H1 (cell line): ENCODE data around the gene TMEM35B.

ENCODE experiments used
- EP300 ChIP-seq, 2 experiments: IDR thresholded peaks; 1 replicate in 1 of 2; 2 replicates in 1 of 2; pipeline ENCODE4 v1.6.1; 2011 to 2012; ENCODE audit warnings: low read depth in 2 of 2, low read length in 2 of 2, mild to moderate bottlenecking in 2 of 2, borderline replicate concordance in 1 of 2, inconsistent platforms in 1 of 2, moderate library complexity in 1 of 2
- JUN ChIP-seq: IDR thresholded peaks from 2 replicates; pipeline ENCODE4 v1.6.1; 2011; ENCODE audit warnings: low read depth, mild to moderate bottlenecking, improper control_type of control experiment, low read length
- NRF1 ChIP-seq: IDR thresholded peaks from 2 replicates; pipeline ENCODE4 v1.6.1; 2011; ENCODE audit warnings: mild to moderate bottlenecking, low read depth, low read length, improper control_type of control experiment
- POLR2A ChIP-seq, 2 experiments: IDR thresholded peaks; 1 replicate in 1 of 2; 2 replicates in 1 of 2; pipeline ENCODE4 v1.6.1; 2011; ENCODE audit warnings: low read depth in 2 of 2, low read length in 2 of 2, mild to moderate bottlenecking in 2 of 2; ENCODE audit errors: control extremely low read depth in 1 of 2
- POLR2AphosphoS5 ChIP-seq: IDR thresholded peaks from 2 replicates; pipeline ENCODE4 v1.6.1; 2011; ENCODE audit warnings: low read depth, low read length
- RFX5 ChIP-seq: IDR thresholded peaks from 2 replicates; pipeline ENCODE4 v1.6.1; 2011; ENCODE audit warnings: low read depth, low read length, improper control_type of control experiment, borderline replicate concordance
- SIRT6 ChIP-seq: IDR thresholded peaks from one replicate; pipeline ENCODE4 v1.7.1; 2012; ENCODE audit warnings: low read length, inconsistent platforms
- SP1 ChIP-seq: IDR thresholded peaks from 2 replicates; pipeline ENCODE4 v1.6.1; 2011; ENCODE audit warnings: low read depth, low read length
- ZNF274 ChIP-seq: IDR thresholded peaks from 2 replicates; pipeline ENCODE4 v1.7.0; 2012; ENCODE audit warnings: low read length, borderline replicate concordance; ENCODE audit errors: extremely low read depth

DNA sequence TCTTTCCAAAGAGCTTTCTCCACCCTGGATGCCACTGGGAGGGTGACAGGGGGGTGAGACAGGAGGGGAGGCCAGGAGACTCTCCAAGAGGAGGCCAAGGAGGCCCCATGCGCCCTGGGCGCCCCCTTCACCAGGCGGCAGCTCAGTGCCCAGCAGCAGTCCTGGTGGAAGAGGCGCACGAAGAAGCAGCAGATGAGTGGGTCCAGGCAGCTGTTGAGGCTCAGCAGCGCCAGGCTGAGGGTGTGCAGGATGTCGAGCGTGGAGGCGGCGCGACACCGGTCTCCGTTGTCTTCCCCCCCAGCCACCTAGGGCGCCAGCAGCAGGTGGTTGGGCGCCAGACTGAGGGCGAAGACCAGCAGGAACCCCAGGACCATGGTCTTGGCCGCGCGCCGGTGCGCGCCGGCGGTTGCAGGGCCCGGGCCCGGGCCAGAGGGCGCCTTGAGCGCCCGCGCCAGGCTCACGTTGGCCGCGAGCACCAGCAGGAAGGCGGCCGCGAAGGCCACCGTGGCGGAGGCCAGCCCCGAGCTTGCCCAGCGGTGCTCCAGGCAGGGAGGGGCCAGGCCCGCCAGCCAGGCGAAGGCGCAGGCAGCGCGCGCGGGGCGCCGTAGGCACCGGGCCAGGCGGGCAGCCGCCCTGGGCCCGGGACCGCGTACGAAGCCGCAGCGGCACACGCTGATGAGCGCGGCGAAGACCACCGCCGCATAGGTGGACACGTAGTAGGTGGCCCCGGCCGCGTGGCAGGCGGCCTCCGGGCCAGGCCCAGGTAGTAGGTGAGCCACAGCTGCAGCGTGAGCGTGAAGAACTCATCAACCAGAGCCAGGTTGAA, 8.6 kb downstream of the TMEM35B start:
- TF ChIP-seq EP300 (IDR thresholded peaks at IDR 0.05; ENCODE audit: borderline replicate concordance in 1 of 2, low read depth in 2 of 2, low read length in 2 of 2): no peak
- no peak for TF ChIP-seq RFX5
- TF ChIP-seq SIRT6: no peak
- no peak for TF ChIP-seq ZNF274
- TF ChIP-seq NRF1: no peak
- no peak for TF ChIP-seq JUN
- TF ChIP-seq POLR2AphosphoS5: no peak
- no peak for TF ChIP-seq POLR2A (IDR thresholded peaks at IDR 0.05; ENCODE audit: control extremely low read depth in 1 of 2, low read depth in 2 of 2, low read length in 2 of 2)
- no peak for TF ChIP-seq SP1
